Mesenchymal stem cell (in vitro differentiated cells and primary cell): ENCODE data around the gene LRP1.

Source experiments
- DNase-seq: peaks from one replicate; pipeline ENCODE4 v3.0.0-alpha.2; 2013
- H2AFZ ChIP-seq: one replicate; pipeline ENCODE4 v1.6.1; 2013; ENCODE audit warnings: low read depth, mild to moderate bottlenecking, control low read depth, inconsistent platforms, low read length, moderate library complexity
- H2AK5ac ChIP-seq: 2 replicates; pipeline ENCODE4 v1.6.1; 2013; ENCODE audit warnings: low read length, moderate library complexity, mild to moderate bottlenecking, inconsistent platforms; ENCODE audit not compliant: severe bottlenecking
- H2BK120ac ChIP-seq: one replicate; pipeline ENCODE4 v1.6.1; 2013; ENCODE audit warnings: low read depth, mild to moderate bottlenecking, inconsistent platforms, low read length, moderate library complexity
- H2BK12ac ChIP-seq, 2 experiments: one replicate each; pipeline ENCODE4 v1.6.1; 2013; ENCODE audit warnings: inconsistent platforms in 2 of 2, low read length in 2 of 2, mild to moderate bottlenecking in 2 of 2, moderate library complexity in 2 of 2, control low read depth in 1 of 2
- H2BK15ac ChIP-seq: one replicate; pipeline ENCODE4 v1.6.1; 2013; ENCODE audit warnings: mild to moderate bottlenecking, low read depth, inconsistent platforms; ENCODE audit not compliant: poor library complexity, severe bottlenecking
- H2BK5ac ChIP-seq: 2 replicates; pipeline ENCODE4 v1.6.1; 2013; ENCODE audit warnings: low read depth, mild to moderate bottlenecking, low read length, control low read depth, inconsistent platforms; ENCODE audit not compliant: poor library complexity, severe bottlenecking
- H3K14ac ChIP-seq, 2 experiments: one replicate each; pipeline ENCODE4 v1.6.1; 2013; ENCODE audit warnings: inconsistent platforms in 2 of 2, low read length in 2 of 2, control low read depth in 1 of 2, mild to moderate bottlenecking in 1 of 2, moderate library complexity in 1 of 2
- H3K18ac ChIP-seq, 2 experiments: one replicate each; pipeline ENCODE4 v1.6.1; 2013; ENCODE audit warnings: inconsistent platforms in 2 of 2, low read length in 2 of 2, control low read depth in 1 of 2, low read depth in 1 of 2, mild to moderate bottlenecking in 1 of 2
- H3K23ac ChIP-seq, 2 experiments: one replicate each; pipeline ENCODE4 v1.6.1; 2013; ENCODE audit warnings: inconsistent platforms in 2 of 2, low read length in 2 of 2, mild to moderate bottlenecking in 2 of 2, moderate library complexity in 2 of 2, control low read depth in 1 of 2
- H3K27ac ChIP-seq: 2 replicates; pipeline ENCODE4 v1.5.1; 2013; ENCODE audit warnings: mild to moderate bottlenecking, moderate library complexity, low read length, control low read depth, inconsistent platforms; ENCODE audit not compliant: poor library complexity, severe bottlenecking
- H3K27me3 ChIP-seq, 2 experiments: 2 replicates each; pipeline versions ENCODE4 v1.6.1 to v1.7.0; 2013; ENCODE audit warnings: low read length in 2 of 2, mild to moderate bottlenecking in 2 of 2, moderate library complexity in 2 of 2, control low read depth in 1 of 2, inconsistent platforms in 1 of 2; ENCODE audit not compliant: control insufficient read depth in 1 of 2, insufficient read depth in 1 of 2
- H3K36me3 ChIP-seq, 2 experiments: 2 replicates each; pipeline versions ENCODE4 v1.6.1 to v1.7.0; 2013; ENCODE audit warnings: low read length in 2 of 2, control low read depth in 1 of 2, inconsistent platforms in 1 of 2, low read depth in 1 of 2, mild to moderate bottlenecking in 1 of 2; ENCODE audit not compliant: insufficient read depth in 2 of 2, control insufficient read depth in 1 of 2
- H3K4ac ChIP-seq, 2 experiments: one replicate each; pipeline ENCODE4 v1.6.1; 2013; ENCODE audit warnings: inconsistent platforms in 2 of 2, low read length in 2 of 2, mild to moderate bottlenecking in 2 of 2, moderate library complexity in 2 of 2, control low read depth in 1 of 2, low read depth in 1 of 2
- H3K4me1 ChIP-seq: 2 replicates; pipeline ENCODE4 v1.6.1; 2013; ENCODE audit warnings: low read depth, low read length, control low read depth; ENCODE audit not compliant: control insufficient read depth, insufficient read depth
- H3K4me2 ChIP-seq: 2 replicates; pipeline ENCODE4 v1.6.1; 2013; ENCODE audit warnings: low read length, mild to moderate bottlenecking, inconsistent platforms; ENCODE audit not compliant: poor library complexity, severe bottlenecking
- H3K4me3 ChIP-seq, 2 experiments: 2 replicates each; pipeline versions ENCODE4 v1.5.1 to v1.7.0; 2013; ENCODE audit warnings: low read length in 2 of 2, mild to moderate bottlenecking in 2 of 2, control low read depth in 1 of 2, low read depth in 1 of 2; ENCODE audit not compliant: insufficient read depth in 1 of 2
- H3K79me1 ChIP-seq: replicated peaks from 2 replicates; pipeline ENCODE4 v1.6.1; 2013; ENCODE audit warnings: mild to moderate bottlenecking, control low read depth, low read length, inconsistent platforms; ENCODE audit not compliant: poor library complexity, severe bottlenecking
- H3K9ac ChIP-seq: 2 replicates; pipeline ENCODE4 v1.7.0; 2013; ENCODE audit warnings: mild to moderate bottlenecking, low read length, moderate library complexity
- H3K9me3 ChIP-seq: 2 replicates; pipeline ENCODE4 v1.7.0; 2013; ENCODE audit warnings: mild to moderate bottlenecking, low read length; ENCODE audit not compliant: control insufficient read depth
- H4K8ac ChIP-seq: one replicate; pipeline ENCODE4 v1.6.1; 2013; ENCODE audit warnings: inconsistent platforms, mild to moderate bottlenecking, low read length, moderate library complexity
- H4K91ac ChIP-seq: one replicate; pipeline ENCODE4 v1.6.1; 2013; ENCODE audit warnings: mild to moderate bottlenecking, low read length, inconsistent platforms
- WGBS: methylation state at CpG from one replicate; pipeline ENCODE4 v1.1.7; 2013; ENCODE audit warnings: mixed read lengths; 5-methylcytosine and 5-hydroxymethylcytosine counted together

LRP1 gene

GRCh38 chr12:57080855-57081254 is 47.4 kb upstream of the LRP1 start:
- H4K91ac ChIP-seq, result no peak overlapping the region
- WGBS, result 83% methylated on average over 1 of the region's 1 CpG
- no peak overlapping the region for H3K4me3 ChIP-seq
- no peak overlapping the region for H3K14ac ChIP-seq
- H3K18ac ChIP-seq, result no peak overlapping the region
- no peaks in the 10 kb centered on the region for H3K27me3 ChIP-seq
- no peak for DNase-seq
- H3K23ac ChIP-seq, result no peak overlapping the region
- H3K9me3 ChIP-seq, result no peaks in the 10 kb centered on the region
- no peak overlapping the region for H2BK120ac ChIP-seq
- no peak overlapping the region for H3K4ac ChIP-seq
- H2BK15ac ChIP-seq, result no peak overlapping the region
- peaks cover 1% of the 10 kb centered on the region for H3K4me1 ChIP-seq
- H2AK5ac ChIP-seq, result no peak overlapping the region
- no peak overlapping the region for H2BK5ac ChIP-seq
- H3K36me3 ChIP-seq, result no peaks in the 10 kb centered on the region
- no peak overlapping the region for H3K9ac ChIP-seq
- no peak overlapping the region for H2AFZ ChIP-seq
- no peak overlapping the region for H2BK12ac ChIP-seq
- H4K8ac ChIP-seq, result no peak overlapping the region
- H3K4me2 ChIP-seq, result no peak overlapping the region
- peaks cover 2% of the 10 kb centered on the region for H3K79me1 ChIP-seq
- no peak overlapping the region for H3K27ac ChIP-seq

DNA sequence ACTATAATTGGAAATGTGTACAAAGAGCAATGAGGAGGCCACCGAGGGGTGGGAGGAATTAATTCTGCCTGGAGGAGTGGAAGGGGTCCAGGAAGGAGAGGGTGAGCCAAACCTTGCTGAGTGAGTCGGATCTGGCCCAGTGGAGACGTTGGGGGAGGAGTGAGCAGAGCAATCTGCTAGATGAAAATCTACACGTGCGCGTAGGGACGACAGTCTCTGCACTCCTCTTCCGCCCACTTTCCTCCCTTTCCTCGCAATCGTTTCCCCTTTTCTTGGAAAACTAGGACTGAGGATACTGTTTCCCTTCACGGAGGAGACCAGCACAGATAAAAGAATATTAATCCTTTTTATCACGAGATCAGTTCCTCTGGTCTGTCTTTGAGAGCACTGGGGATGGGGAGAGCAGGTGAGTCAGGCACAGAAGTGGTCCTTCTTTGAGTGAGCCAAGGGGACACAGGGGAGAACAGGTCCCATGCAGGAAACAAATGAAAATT is 42.2 kb upstream of the LRP1 start:
- no peak overlapping the region for H3K23ac ChIP-seq
- DNase-seq, result no peak
- no peak overlapping the region for H3K14ac ChIP-seq
- H3K79me1 ChIP-seq, result peaks cover 1% of the 10 kb centered on the region
- peak overlapping the region; percentile 90 for H4K91ac ChIP-seq
- peak overlapping the region; percentile 80 to 86 for H2BK12ac ChIP-seq
- peak overlapping the region; percentile 60 for H3K27ac ChIP-seq
- H4K8ac ChIP-seq, result peak overlapping the region; percentile 78
- H3K4me3 ChIP-seq, result peak overlapping the region in 1 of 2 experiments; percentile 81
- peak overlapping the region; percentile 95 for H3K4me2 ChIP-seq
- 20% methylated on average over 12 of the region's 12 CpGs for WGBS
- peaks cover under 1 to 7% of the 10 kb centered on the region in 2 experiments for H3K36me3 ChIP-seq
- peak overlapping the region; percentile 96 for H3K9ac ChIP-seq
- peaks cover 10% of the 10 kb centered on the region for H3K4me1 ChIP-seq
- H2BK120ac ChIP-seq, result peak overlapping the region; percentile 54
- no peak overlapping the region for H2BK5ac ChIP-seq
- H3K4ac ChIP-seq, result peak overlapping the region; percentile 35 to 75
- no peak overlapping the region for H2BK15ac ChIP-seq
- no peaks in the 10 kb centered on the region for H3K27me3 ChIP-seq
- no peak overlapping the region for H2AFZ ChIP-seq
- no peaks in the 10 kb centered on the region for H3K9me3 ChIP-seq
- peak overlapping the region; percentile 18 to 65 for H3K18ac ChIP-seq
- H2AK5ac ChIP-seq, result peak overlapping the region; percentile 23

GRCh38 chr12:57086493-57087009 is 41.7 kb upstream of the LRP1 start:
- Histone ChIP-seq H3K4me1 (peaks cover 13% of the 10 kb centered on the region), H2AFZ (no peak overlapping the region), H3K9me3 (no peaks in the 10 kb centered on the region), H3K4me2 (peak overlapping the region; percentile 95), H3K79me1 (peaks cover 6% of the 10 kb centered on the region), H3K18ac (peak overlapping the region; percentile 65 to 92), H3K9ac (peak overlapping the region; percentile 96), H4K91ac (peak overlapping the region; percentile 92), H3K27me3 (no peaks in the 10 kb centered on the region), H3K4ac (peak overlapping the region in 1 of 2 experiments; percentile 95), H2BK12ac (peak overlapping the region in 1 of 2 experiments; percentile 86), H3K27ac (peak overlapping the region; percentile 96), H4K8ac (peak overlapping the region; percentile 85), H2AK5ac (peak overlapping the region; percentile 23), H3K36me3 (peaks cover 6 to 12% of the 10 kb centered on the region in 2 experiments), H2BK5ac (peak overlapping the region; percentile 77), H3K4me3 (peak overlapping the region; percentile 65 to 81), H3K14ac (no peak overlapping the region), H2BK15ac (no peak overlapping the region), H3K23ac (no peak overlapping the region), H2BK120ac (peak overlapping the region; percentile 99)
- peak; percentile 89 for DNase-seq
- 3% methylated on average over 8 of the region's 14 CpGs for WGBS

DNA sequence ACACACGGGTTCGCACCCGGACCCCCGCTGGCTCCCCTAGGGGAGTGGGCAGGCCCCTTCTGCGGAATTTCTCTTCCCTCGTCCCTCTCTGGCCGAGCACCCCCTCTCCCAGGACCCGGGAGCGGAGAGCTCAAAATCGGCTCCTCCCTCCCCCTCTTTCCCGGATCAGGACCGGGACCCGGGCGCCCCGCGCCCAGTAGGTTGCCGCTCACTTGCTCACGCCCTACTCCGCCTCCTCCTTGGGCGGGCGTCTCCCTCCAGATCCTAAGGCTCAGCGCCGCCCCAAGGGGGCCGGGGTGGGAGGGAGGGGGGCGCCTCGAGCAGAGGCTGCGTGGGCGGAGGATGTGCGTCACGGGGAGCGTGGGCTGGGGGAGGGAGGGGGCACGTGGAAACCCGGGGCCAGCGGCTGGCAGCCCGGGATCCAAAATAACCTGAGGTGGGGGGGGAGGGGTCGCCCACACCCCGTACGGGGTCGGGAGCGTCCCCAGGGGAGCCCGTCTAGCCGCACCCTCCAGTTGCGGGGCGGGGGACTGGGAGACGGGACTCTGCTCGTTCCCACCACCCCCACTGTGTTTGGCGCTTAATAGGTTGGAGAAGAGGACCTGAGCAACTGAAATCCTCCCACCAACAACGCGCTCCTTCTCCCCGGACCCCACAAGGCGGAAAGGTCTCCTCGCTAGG is 41.1 kb upstream of the LRP1 start:
- H2AK5ac ChIP-seq, result peak overlapping the region; percentile 6
- no peaks in the 10 kb centered on the region for H3K9me3 ChIP-seq
- peaks cover 9% of the 10 kb centered on the region for H3K79me1 ChIP-seq
- peak overlapping the region in 1 of 2 experiments; percentile 48 for H3K23ac ChIP-seq
- peak overlapping the region; percentile 95 to 97 for H3K4ac ChIP-seq
- peak overlapping the region; percentile 97 for H3K9ac ChIP-seq
- peak; percentile 93 for DNase-seq
- H3K4me1 ChIP-seq, result peaks cover 15% of the 10 kb centered on the region
- H4K91ac ChIP-seq, result peak overlapping the region; percentile 92
- no peak overlapping the region for H3K14ac ChIP-seq
- peak overlapping the region; percentile 85 for H4K8ac ChIP-seq
- H3K27ac ChIP-seq, result peak overlapping the region; percentile 96
- no peaks in the 10 kb centered on the region for H3K27me3 ChIP-seq
- no peak overlapping the region for H2AFZ ChIP-seq
- H2BK120ac ChIP-seq, result peak overlapping the region; percentile 99
- H3K4me3 ChIP-seq, result peak overlapping the region; percentile 65 to 81
- WGBS, result 0% methylated on average over 22 of the region's 52 CpGs
- peak overlapping the region; percentile 88 to 92 for H3K18ac ChIP-seq
- H3K36me3 ChIP-seq, result peaks cover 12 to 18% of the 10 kb centered on the region in 2 experiments
- peak overlapping the region; percentile 95 for H3K4me2 ChIP-seq
- H2BK12ac ChIP-seq, result peak overlapping the region; percentile 12 to 73
- H2BK15ac ChIP-seq, result peak overlapping the region; percentile 92
- H2BK5ac ChIP-seq, result peak overlapping the region; percentile 90
